ENCODE data around the gene PGAP1. TPM values are rescaled to one million over a fixed set of nuclear protein-coding genes. Genes with fewer than 3 reads are reported as not detected.

Gene PGAP1
- total RNA-seq, 1 experiment from 2014 or later: 21.0 TPM

DNA sequence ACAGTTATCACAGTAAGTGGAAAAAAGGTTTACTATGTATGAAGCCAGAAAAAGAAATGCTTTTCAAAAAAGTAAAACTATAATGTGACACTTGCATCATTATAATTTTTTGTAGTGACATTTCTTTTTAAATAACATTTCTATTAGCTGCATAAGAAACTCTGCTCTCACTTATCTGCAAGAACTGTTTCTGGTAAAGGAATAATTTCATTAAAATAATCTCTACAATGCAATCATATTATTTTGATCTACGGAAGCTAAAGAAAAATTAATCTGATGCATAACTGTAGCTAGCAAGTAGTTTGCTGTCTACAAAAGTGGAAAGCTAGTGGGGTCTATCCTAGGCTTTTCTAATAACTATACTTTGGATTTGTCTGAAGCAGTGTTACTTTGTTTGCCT, 50.1 kb downstream of the PGAP1 start:
- no peaks in the 10 kb centered on the region for H3K9me3 Mint-ChIP-seq
- Histone ChIP-seq H4K91ac (ENCODE audit: insufficient read length, low read depth, low read length) (no peak overlapping the region), H4K5ac (ENCODE audit: insufficient read length, low read depth, low read length) (no peak overlapping the region), H3K79me1 (ENCODE audit: insufficient read depth, low read depth, low read length, poor library complexity, severe bottlenecking) (no peaks in the 10 kb centered on the region), H3K14ac (ENCODE audit: insufficient read depth, low read length) (no peak overlapping the region), H3K23me2 (ENCODE audit: insufficient read length, low read depth, low read length, poor library complexity, severe bottlenecking) (no peaks in the 10 kb centered on the region), H3K23ac (ENCODE audit: insufficient read length, low read depth, low read length) (no peak overlapping the region), H3K4me1 (ENCODE audit: insufficient read depth, low read length) (no peaks in the 10 kb centered on the region), H2BK12ac (ENCODE audit: insufficient read length, low read depth, low read length) (no peak overlapping the region), H3K9me3 (ENCODE audit: control insufficient read depth, low read depth, low read length) (no peaks in the 10 kb centered on the region), H4K20me1 (ENCODE audit: control insufficient read depth, insufficient read depth, insufficient read length) (no peaks in the 10 kb centered on the region), H3K56ac (ENCODE audit: insufficient read length, low read depth, low read length) (no peak overlapping the region), H2BK5ac (ENCODE audit: insufficient read length, low read length) (no peak overlapping the region), H3K4me2 (ENCODE audit: insufficient read depth, insufficient read length, low read length) (no peak overlapping the region), H3K9ac (ENCODE audit: extremely low read depth, insufficient read length, low read length) (no peak overlapping the region), H2AFZ (ENCODE audit: low read length) (no peak overlapping the region), H3K18ac (ENCODE audit: insufficient read length, low read depth, low read length) (no peak overlapping the region), H3K27me3 (ENCODE audit: insufficient read depth, low read length) (no peaks in the 10 kb centered on the region), H3T11ph (ENCODE audit: low read length) (no peak overlapping the region), H2BK20ac (ENCODE audit: low read depth, low read length, poor library complexity, severe bottlenecking) (no peak overlapping the region), H2AK5ac (ENCODE audit: insufficient read length, low read length) (no peak overlapping the region), H2BK120ac (ENCODE audit: low read depth, low read length, poor library complexity, severe bottlenecking) (no peak overlapping the region), H3K4ac (ENCODE audit: low read depth, low read length) (no peak overlapping the region), H4K8ac (replicated peaks; ENCODE audit: insufficient read length, low read depth, low read length) (no peak overlapping the region), H3K79me2 (ENCODE audit: insufficient read depth, low read length) (no peaks in the 10 kb centered on the region), H2BK15ac (ENCODE audit: low read depth, low read length) (no peak overlapping the region), H3K27ac (ENCODE audit: insufficient read length, low read depth, low read length) (no peak overlapping the region)
- no peak for DNase-seq
- no peak overlapping the region for H3K27ac Mint-ChIP-seq
- no peak overlapping the region for H3K4me3 Mint-ChIP-seq
- no peaks in the 10 kb centered on the region for H3K4me1 Mint-ChIP-seq
- no CpG with 5 or more reads among the region's 1 CpG for WGBS (ENCODE audit: extremely low coverage, insufficient read length, low lambda C conversion rate)
- TF ChIP-seq, protein P1, sequence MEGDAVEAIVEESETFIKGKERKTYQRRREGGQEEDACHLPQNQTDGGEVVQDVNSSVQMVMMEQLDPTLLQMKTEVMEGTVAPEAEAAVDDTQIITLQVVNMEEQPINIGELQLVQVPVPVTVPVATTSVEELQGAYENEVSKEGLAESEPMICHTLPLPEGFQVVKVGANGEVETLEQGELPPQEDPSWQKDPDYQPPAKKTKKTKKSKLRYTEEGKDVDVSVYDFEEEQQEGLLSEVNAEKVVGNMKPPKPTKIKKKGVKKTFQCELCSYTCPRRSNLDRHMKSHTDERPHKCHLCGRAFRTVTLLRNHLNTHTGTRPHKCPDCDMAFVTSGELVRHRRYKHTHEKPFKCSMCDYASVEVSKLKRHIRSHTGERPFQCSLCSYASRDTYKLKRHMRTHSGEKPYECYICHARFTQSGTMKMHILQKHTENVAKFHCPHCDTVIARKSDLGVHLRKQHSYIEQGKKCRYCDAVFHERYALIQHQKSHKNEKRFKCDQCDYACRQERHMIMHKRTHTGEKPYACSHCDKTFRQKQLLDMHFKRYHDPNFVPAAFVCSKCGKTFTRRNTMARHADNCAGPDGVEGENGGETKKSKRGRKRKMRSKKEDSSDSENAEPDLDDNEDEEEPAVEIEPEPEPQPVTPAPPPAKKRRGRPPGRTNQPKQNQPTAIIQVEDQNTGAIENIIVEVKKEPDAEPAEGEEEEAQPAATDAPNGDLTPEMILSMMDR (conservative IDR thresholded peaks at IDR 0.05): no peak
- peaks cover 16 to 41% (median 41%) of the 10 kb centered on the region in 3 experiments; a peak in 6 of 7 replicates for H3K36me3 Mint-ChIP-seq (ENCODE audit: insufficient read depth in 1 of 3, low read depth in 3 of 3)
- no peaks in the 10 kb centered on the region for H3K27me3 Mint-ChIP-seq (ENCODE audit: low read depth)
